Measurements from ENCODE around the gene CXXC4. TPM values are rescaled to one million over a fixed set of nuclear protein-coding genes. Genes with fewer than 3 reads are reported as not detected.
A peak's percentile ranks its signal among the peaks of the same experiment; 100 is the strongest.

CXXC4 gene
- not detected for total RNA-seq

DNA sequence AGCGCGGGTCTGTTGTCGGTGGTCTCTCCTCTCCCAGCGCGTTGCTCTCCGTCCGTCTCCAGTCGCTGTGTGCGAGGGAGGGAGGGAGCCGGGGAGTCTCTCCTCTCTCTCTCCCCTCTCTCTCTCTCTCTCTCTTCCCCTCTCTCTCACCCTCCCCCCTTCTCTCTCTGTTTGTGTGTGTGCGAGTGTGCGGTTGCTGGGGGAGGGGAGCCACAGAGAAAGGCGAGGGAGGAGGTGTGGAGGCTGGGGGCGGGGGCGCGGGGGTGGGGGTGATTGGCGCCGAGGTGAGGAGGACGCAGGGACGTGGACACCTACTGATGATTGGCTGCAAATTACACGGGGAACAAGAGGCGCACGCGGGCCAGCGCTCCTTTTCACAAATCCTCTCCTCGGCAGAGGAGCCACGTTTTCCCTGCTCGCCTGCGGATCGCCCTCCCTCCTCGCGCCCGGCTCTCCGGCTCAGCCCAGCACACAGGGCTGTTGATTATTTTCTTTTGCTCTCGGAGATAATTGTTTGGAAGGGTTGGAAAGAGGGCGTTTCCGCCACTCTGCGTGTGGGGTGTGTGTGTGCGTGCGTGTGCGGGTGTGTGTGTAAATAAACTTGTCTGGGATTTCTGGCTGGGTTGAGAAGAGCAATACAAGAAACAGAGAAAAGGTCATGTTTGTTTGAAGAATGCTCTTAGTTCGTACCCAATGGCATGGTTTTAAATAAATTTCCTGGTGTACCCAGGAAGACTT, at the start of gene CXXC4:
TSS of gene CXXC4 (minus strand) at position 73 of the 738 bp plus-strand sequence. CDS start 3,092 bp downstream, outside the sequence.
- no peaks in the 10 kb centered on the region for H3K36me3 Mint-ChIP-seq
- peaks cover 34% of the 10 kb centered on the region for H3K4me1 Mint-ChIP-seq (ENCODE audit: low read depth)
- H3K27ac Mint-ChIP-seq, result no peak within 1 kb of the TSS
- ChIA-PET CTCF (no interaction called here), POLR2A (no interaction called here)
- no peaks in the 10 kb centered on the region for H3K9me3 Mint-ChIP-seq
- peaks cover 46% of the 10 kb centered on the region for H3K27me3 Mint-ChIP-seq
- H3K4me3 Mint-ChIP-seq, result peak within 1 kb of the TSS; percentile 52
- peak; percentile 16 for DNase-seq
- intact Hi-C loops (cut with micrococcal nuclease), result loop anchor here (5.0 kb wide), 2 partner anchors 567 to 977 kb away; partner anchors contain the start of gene PPA2

DNA sequence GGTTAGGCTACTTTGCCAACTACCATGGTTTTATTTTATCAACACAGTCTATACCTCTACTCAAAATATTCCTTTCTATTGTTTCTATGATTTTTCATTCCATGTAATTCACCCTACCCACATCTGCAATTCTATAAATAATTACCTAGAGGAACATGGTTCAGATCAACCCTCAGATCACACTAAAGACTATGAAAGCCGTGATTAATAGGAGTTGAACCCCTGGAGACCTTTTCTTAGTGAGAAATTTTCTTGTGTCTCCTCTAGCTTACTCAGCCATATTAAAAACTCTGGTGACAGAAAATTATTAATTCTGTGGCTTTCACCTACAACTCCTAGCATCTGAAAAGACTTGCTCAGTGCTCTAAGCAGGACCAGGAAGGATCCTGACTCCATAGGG, 38.5 kb upstream of the CXXC4 start:
- H3K4me1 Mint-ChIP-seq (ENCODE audit: low read depth), result no peaks in the 10 kb centered on the region
- CTCF ChIA-PET, result no interaction called here
- H3K9me3 Mint-ChIP-seq, result no peaks in the 10 kb centered on the region
- intact Hi-C loops (cut with micrococcal nuclease), result no loop called here
- no peak for DNase-seq
- POLR2A ChIA-PET, result no interaction called here
- H3K4me3 Mint-ChIP-seq, result no peak overlapping the region
- H3K27me3 Mint-ChIP-seq, result no peaks in the 10 kb centered on the region
- H3K36me3 Mint-ChIP-seq, result no peaks in the 10 kb centered on the region
- no peak overlapping the region for H3K27ac Mint-ChIP-seq

DNA sequence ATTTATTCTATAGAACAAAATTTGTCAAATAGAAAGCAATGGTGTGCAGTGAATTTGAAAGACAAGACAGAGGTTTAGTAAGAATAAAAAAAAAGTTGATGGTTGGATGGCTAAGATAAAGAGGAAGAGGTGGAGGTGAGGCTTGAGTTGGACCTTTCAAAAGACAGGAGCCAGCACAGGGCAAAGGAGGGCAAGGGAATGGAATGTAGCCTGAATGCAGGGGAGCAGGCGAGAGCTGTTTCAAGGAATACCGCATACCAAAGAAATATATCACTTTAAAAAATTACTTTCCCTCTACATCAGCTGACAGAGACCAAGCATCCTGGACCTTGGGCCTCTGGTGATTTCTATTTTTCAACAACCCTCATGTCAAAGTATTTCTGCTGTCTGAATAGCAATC, 38.0 kb upstream of the CXXC4 start:
- Mint-ChIP-seq H3K9me3 (no peaks in the 10 kb centered on the region), H3K4me1 (ENCODE audit: low read depth) (no peaks in the 10 kb centered on the region)
- CTCF ChIA-PET, result no interaction called here

DNA sequence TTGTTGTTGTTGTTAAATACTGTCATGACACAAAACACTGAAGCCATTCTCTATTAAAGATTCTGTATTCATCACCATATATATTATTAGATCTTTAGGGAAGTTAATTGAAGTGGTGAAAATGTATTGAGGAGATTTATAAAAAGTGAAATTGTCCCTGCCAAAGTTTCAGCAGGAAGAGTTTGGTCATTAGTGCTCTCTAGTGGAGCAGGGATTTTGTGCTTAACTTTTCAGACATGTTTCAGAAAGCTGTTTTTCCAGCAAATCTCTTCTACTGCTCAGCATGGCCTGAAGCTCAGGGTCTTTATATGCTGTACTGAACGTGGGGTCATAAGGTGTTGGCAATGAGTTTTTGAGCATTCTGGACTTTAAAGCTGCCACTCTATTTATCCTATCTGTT, 36.7 kb upstream of the CXXC4 start:
- ChIA-PET POLR2A (no interaction called here), CTCF (no interaction called here)
- H3K4me1 Mint-ChIP-seq (ENCODE audit: low read depth), result no peaks in the 10 kb centered on the region
- intact Hi-C loops (cut with micrococcal nuclease), result no loop called here
- DNase-seq, result no peak
- H3K27me3 Mint-ChIP-seq, result no peaks in the 10 kb centered on the region
- H3K9me3 Mint-ChIP-seq, result no peaks in the 10 kb centered on the region
- H3K4me3 Mint-ChIP-seq, result no peak overlapping the region
- H3K36me3 Mint-ChIP-seq, result no peaks in the 10 kb centered on the region
- no peak overlapping the region for H3K27ac Mint-ChIP-seq

More for the DNA sequence above, 38.0 kb upstream of the CXXC4 start:
- DNase-seq, result no peak
- H3K27ac Mint-ChIP-seq, result no peak overlapping the region
- no peak overlapping the region for H3K4me3 Mint-ChIP-seq
- no peaks in the 10 kb centered on the region for H3K27me3 Mint-ChIP-seq
- no peaks in the 10 kb centered on the region for H3K36me3 Mint-ChIP-seq
- intact Hi-C loops (cut with micrococcal nuclease), result no loop called here
- POLR2A ChIA-PET, result no interaction called here

DNA sequence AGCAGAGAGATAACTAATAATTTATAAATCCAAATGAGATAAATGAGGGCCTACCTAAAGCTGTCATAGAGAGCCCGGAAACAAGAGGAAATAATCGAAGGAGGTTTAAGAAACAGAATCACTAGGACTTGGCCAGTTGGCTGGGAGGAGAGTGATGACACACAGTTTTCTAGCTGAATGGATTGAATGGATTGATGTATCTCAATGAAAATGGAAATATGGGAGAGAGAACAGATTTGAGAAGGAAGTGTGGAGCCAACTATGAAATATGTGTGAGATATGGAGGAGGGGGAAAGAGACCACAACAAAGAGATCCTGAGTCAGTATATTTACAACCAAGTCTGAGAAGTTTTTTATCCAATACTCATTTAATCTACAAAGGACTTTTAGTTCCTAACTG, 35.7 kb upstream of the CXXC4 start:
- DNase-seq, result no peak
- no peaks in the 10 kb centered on the region for H3K36me3 Mint-ChIP-seq
- H3K27ac Mint-ChIP-seq, result no peak overlapping the region
- no peaks in the 10 kb centered on the region for H3K9me3 Mint-ChIP-seq
- H3K27me3 Mint-ChIP-seq, result no peaks in the 10 kb centered on the region
- H3K4me1 Mint-ChIP-seq (ENCODE audit: low read depth), result no peaks in the 10 kb centered on the region
- intact Hi-C loops (cut with micrococcal nuclease), result no loop called here
- POLR2A ChIA-PET, result no interaction called here
- CTCF ChIA-PET, result no interaction called here
- no peak overlapping the region for H3K4me3 Mint-ChIP-seq

GRCh38 chr4:104524591-104524990, 29.9 kb upstream of the CXXC4 start:
- intact Hi-C loops (cut with micrococcal nuclease), result no loop called here
- CTCF ChIA-PET, result no interaction called here
- no peaks in the 10 kb centered on the region for H3K27me3 Mint-ChIP-seq
- H3K36me3 Mint-ChIP-seq, result no peaks in the 10 kb centered on the region
- no peak for DNase-seq
- no peak overlapping the region for H3K27ac Mint-ChIP-seq
- POLR2A ChIA-PET, result no interaction called here
- no peaks in the 10 kb centered on the region for H3K9me3 Mint-ChIP-seq
- no peak overlapping the region for H3K4me3 Mint-ChIP-seq
- H3K4me1 Mint-ChIP-seq (ENCODE audit: low read depth), result no peaks in the 10 kb centered on the region

DNA sequence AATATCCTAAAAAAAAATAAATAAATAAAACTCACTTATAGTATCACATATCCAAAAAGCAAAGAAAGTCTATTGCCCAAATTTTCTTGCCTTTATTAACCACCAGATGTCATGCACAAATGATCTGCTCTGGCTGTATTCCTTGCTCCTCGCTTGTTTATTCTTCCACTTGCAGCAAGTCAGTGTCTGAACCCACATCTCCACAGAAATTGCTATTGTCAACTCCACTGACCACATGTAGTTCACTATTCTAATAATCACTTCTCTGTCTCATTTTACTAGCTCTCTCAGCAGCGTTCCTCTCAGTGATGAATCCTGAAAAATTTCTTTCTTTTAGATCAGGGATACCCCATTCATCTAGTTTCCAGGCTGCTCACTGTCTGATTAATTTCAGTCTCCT, 29.3 kb upstream of the CXXC4 start:
- DNase-seq, result no peak
- ChIA-PET CTCF (no interaction called here), POLR2A (no interaction called here)
- H3K9me3 Mint-ChIP-seq, result no peaks in the 10 kb centered on the region
- no peak overlapping the region for H3K27ac Mint-ChIP-seq
- H3K4me1 Mint-ChIP-seq (ENCODE audit: low read depth), result no peaks in the 10 kb centered on the region
- no peak overlapping the region for H3K4me3 Mint-ChIP-seq
- no peaks in the 10 kb centered on the region for H3K27me3 Mint-ChIP-seq
- no peaks in the 10 kb centered on the region for H3K36me3 Mint-ChIP-seq
- intact Hi-C loops (cut with micrococcal nuclease), result no loop called here

DNA sequence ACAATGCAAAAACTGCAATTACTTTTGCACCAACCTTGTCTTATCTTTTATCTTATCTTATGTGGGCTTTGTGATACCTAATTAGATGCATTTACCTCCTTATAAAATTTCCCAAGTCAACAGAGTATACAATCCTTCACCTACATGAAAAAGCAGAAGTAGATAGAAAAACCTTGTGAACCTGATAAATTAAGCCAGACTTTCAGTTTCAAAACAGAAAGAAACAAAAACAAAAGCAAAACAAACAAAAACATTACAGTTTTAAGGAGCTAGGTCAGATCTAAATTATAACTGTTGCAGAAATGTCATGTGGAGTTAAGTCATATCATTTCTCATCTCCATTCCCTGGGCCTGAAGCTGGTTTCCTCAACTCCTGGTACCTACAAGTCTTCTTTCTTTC, 24.9 kb upstream of the CXXC4 start:
- POLR2A ChIA-PET, result no interaction called here
- no peaks in the 10 kb centered on the region for H3K27me3 Mint-ChIP-seq
- no peaks in the 10 kb centered on the region for H3K36me3 Mint-ChIP-seq
- no peaks in the 10 kb centered on the region for H3K4me1 Mint-ChIP-seq (ENCODE audit: low read depth)
- H3K9me3 Mint-ChIP-seq, result peaks cover 4% of the 10 kb centered on the region
- DNase-seq, result no peak
- CTCF ChIA-PET, result no interaction called here
- intact Hi-C loops (cut with micrococcal nuclease), result no loop called here
- H3K27ac Mint-ChIP-seq, result no peak overlapping the region
- no peak overlapping the region for H3K4me3 Mint-ChIP-seq

GRCh38 chr4:104516884-104517283, 22.2 kb upstream of the CXXC4 start:
- no peak for DNase-seq
- H3K9me3 Mint-ChIP-seq, result peaks cover 6% of the 10 kb centered on the region
- intact Hi-C loops (cut with micrococcal nuclease), result no loop called here
- CTCF ChIA-PET, result no interaction called here
- no peak overlapping the region for H3K4me3 Mint-ChIP-seq
- H3K36me3 Mint-ChIP-seq, result no peaks in the 10 kb centered on the region
- no peak overlapping the region for H3K27ac Mint-ChIP-seq
- POLR2A ChIA-PET, result no interaction called here
- H3K27me3 Mint-ChIP-seq, result peaks cover 1% of the 10 kb centered on the region
- no peaks in the 10 kb centered on the region for H3K4me1 Mint-ChIP-seq (ENCODE audit: low read depth)

DNA sequence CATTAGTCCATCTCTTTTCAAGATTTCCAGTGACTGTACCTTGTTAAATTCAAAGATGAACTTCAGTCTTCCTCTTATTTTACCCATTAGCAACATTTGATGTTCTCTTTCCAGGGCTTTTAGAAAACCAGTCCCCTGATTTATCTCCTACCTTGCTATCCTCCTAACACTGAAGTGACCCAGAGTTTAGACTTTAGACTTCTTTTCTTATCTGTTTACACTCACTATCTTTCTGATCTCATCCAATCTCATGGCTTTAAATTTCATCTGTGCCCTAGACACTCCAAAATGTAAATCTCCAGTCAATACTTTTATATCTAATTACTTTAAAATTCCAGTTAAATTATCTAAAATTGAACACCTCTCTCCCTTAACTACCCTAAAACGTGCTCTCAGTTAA, 13.5 kb upstream of the CXXC4 start:
- no peaks in the 10 kb centered on the region for H3K36me3 Mint-ChIP-seq
- POLR2A ChIA-PET, result no interaction called here

GRCh38 chr4:104507112-104507511, 12.4 kb upstream of the CXXC4 start:
- Mint-ChIP-seq H3K27me3 (no peaks in the 10 kb centered on the region), H3K4me3 (no peak overlapping the region), H3K9me3 (no peaks in the 10 kb centered on the region), H3K27ac (no peak overlapping the region), H3K36me3 (no peaks in the 10 kb centered on the region), H3K4me1 (ENCODE audit: low read depth) (no peaks in the 10 kb centered on the region)
- no peak for DNase-seq
- intact Hi-C loops (cut with micrococcal nuclease), result no loop called here
- ChIA-PET POLR2A (no interaction called here), CTCF (no interaction called here)

More for the DNA sequence above, 13.5 kb upstream of the CXXC4 start:
- H3K4me3 Mint-ChIP-seq, result no peak overlapping the region
- intact Hi-C loops (cut with micrococcal nuclease), result no loop called here
- CTCF ChIA-PET, result no interaction called here
- no peak for DNase-seq
- no peaks in the 10 kb centered on the region for H3K27me3 Mint-ChIP-seq
- H3K27ac Mint-ChIP-seq, result no peak overlapping the region
- H3K9me3 Mint-ChIP-seq, result no peaks in the 10 kb centered on the region
- H3K4me1 Mint-ChIP-seq (ENCODE audit: low read depth), result no peaks in the 10 kb centered on the region

DNA sequence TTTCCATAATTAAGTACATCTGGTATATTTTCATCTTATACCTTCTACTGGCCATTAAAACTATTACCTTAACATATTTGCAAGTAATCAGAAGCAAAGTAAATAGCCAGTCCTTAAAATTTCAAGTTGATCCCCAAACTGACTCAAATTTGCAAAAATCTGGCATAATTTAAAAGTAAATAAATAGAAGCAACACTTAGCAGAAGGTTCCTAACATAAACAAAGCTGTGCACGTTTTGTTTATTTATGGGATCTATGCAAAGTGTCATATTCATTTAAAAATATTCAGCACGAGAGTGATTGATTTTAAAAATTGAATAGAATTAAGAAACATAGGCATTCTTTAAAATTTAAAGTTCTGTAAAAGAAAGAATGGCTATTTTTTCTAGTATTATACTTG, 9.8 kb upstream of the CXXC4 start:
- no peaks in the 10 kb centered on the region for H3K9me3 Mint-ChIP-seq
- POLR2A ChIA-PET, result no interaction called here
- intact Hi-C loops (cut with micrococcal nuclease), result no loop called here

GRCh38 chr4:104502471-104502870, 7.8 kb upstream of the CXXC4 start:
- no peak overlapping the region for H3K27ac Mint-ChIP-seq
- H3K27me3 Mint-ChIP-seq, result peaks cover 11% of the 10 kb centered on the region
- H3K4me1 Mint-ChIP-seq (ENCODE audit: low read depth), result no peaks in the 10 kb centered on the region
- no peaks in the 10 kb centered on the region for H3K36me3 Mint-ChIP-seq
- CTCF ChIA-PET, result interaction anchor here (1.0 kb wide), 1 partner anchor 12 kb away, joined by 4 read pairs; no protein-coding TSS in a partner anchor
- no peak for DNase-seq
- intact Hi-C loops (cut with micrococcal nuclease), result no loop called here
- POLR2A ChIA-PET, result no interaction called here
- H3K4me3 Mint-ChIP-seq, result no peak overlapping the region
- H3K9me3 Mint-ChIP-seq, result no peaks in the 10 kb centered on the region

More for the DNA sequence above, 9.8 kb upstream of the CXXC4 start:
- CTCF ChIA-PET, result no interaction called here
- Mint-ChIP-seq H3K4me1 (ENCODE audit: low read depth) (no peaks in the 10 kb centered on the region), H3K27ac (no peak overlapping the region), H3K27me3 (peaks cover 2% of the 10 kb centered on the region), H3K36me3 (no peaks in the 10 kb centered on the region), H3K4me3 (no peak overlapping the region)
- no peak for DNase-seq

All from activated CD4-positive, alpha-beta memory T cell treated with anti-CD3 and anti-CD28 coated beads for 36 hours (primary cell).